GM23248 (cell line): Measurements from ENCODE around the gene SLC9A9.

Source experiments
- EZH2 ChIP-seq: fragments of 200-600 bp; sonication (generic); IDR thresholded peaks from 2 replicates; pipeline ENCODE4 v1.6.1; 2018; ENCODE audit warnings: antibody characterized with exemption, mild to moderate bottlenecking; ENCODE audit not compliant: insufficient read depth, poor library complexity, severe bottlenecking
- EZH2phosphoT487 ChIP-seq: fragments of 200-600 bp; sonication (generic); IDR thresholded peaks from 2 replicates; pipeline ENCODE4 v1.6.1; 2018; ENCODE audit warnings: antibody characterized with exemption, moderate library complexity, mild to moderate bottlenecking, low read depth; ENCODE audit not compliant: insufficient read depth

GRCh38 chr3:143895805-143896204 lies 47.5 kb upstream of the SLC9A9 start:
- TF ChIP-seq EZH2 (no peak), EZH2phosphoT487 (no peak)
